Measurements from ENCODE around the gene CYP4F12.

Gene CYP4F12

GRCh38 chr19:15669440-15669839 is 3.4 kb upstream of the CYP4F12 start:
- Histone ChIP-seq H3K4me3 (ENCODE audit: low read depth in 1 of 2, low read length in 1 of 2) (no peak overlapping the region), H3K9me3 (no peaks in the 10 kb centered on the region), H3K36me3 (peaks cover 63% of the 10 kb centered on the region), H3K4me1 (ENCODE audit: control insufficient read depth in 1 of 2, insufficient read depth in 1 of 2, low read depth in 1 of 2, low read length in 1 of 2) (peaks cover 20 to 48% of the 10 kb centered on the region in 2 experiments), H3K27ac (peak overlapping the region; percentile 54), H3K27me3 (no peaks in the 10 kb centered on the region)
- no peak for TF ChIP-seq CTCF (IDR thresholded peaks at IDR 0.05)

- TF ChIP-seq CTCF (IDR thresholded peaks at IDR 0.05): no peak
- Histone ChIP-seq H3K27ac (peak overlapping the region; percentile 54), H3K36me3 (peaks cover 65% of the 10 kb centered on the region), H3K4me3 (ENCODE audit: low read depth in 1 of 2, low read length in 1 of 2) (no peak overlapping the region), H3K4me1 (ENCODE audit: control insufficient read depth in 1 of 2, insufficient read depth in 1 of 2, low read depth in 1 of 2, low read length in 1 of 2) (peaks cover 20 to 44% of the 10 kb centered on the region in 2 experiments), H3K27me3 (no peaks in the 10 kb centered on the region), H3K9me3 (no peaks in the 10 kb centered on the region)
Observed at GRCh38 chr19:15669891-15670290, 3.0 kb upstream of the CYP4F12 start.

- no peak overlapping the region for H3K4me3 ChIP-seq (ENCODE audit: low read depth in 1 of 2, low read length in 1 of 2)
Observed at GRCh38 chr19:15671237-15671821, 1.6 kb upstream of the CYP4F12 start.

GRCh38 chr19:15671891-15672579 is 852 bp upstream of the CYP4F12 start:
- TF ChIP-seq CTCF (IDR thresholded peaks at IDR 0.05): no peak
- Histone ChIP-seq H3K27me3 (no peaks in the 10 kb centered on the region), H3K36me3 (peaks cover 64% of the 10 kb centered on the region), H3K9me3 (no peaks in the 10 kb centered on the region), H3K4me3 (ENCODE audit: low read depth in 1 of 2, low read length in 1 of 2) (no peak overlapping the region), H3K27ac (peak overlapping the region; percentile 29), H3K4me1 (ENCODE audit: control insufficient read depth in 1 of 2, insufficient read depth in 1 of 2, low read depth in 1 of 2, low read length in 1 of 2) (peaks cover 13 to 23% of the 10 kb centered on the region in 2 experiments)

More at GRCh38 chr19:15671237-15671821, 1.6 kb upstream of the CYP4F12 start:
- peaks cover 20 to 30% of the 10 kb centered on the region in 2 experiments for H3K4me1 ChIP-seq (ENCODE audit: control insufficient read depth in 1 of 2, insufficient read depth in 1 of 2, low read depth in 1 of 2, low read length in 1 of 2)
- TF ChIP-seq CTCF (IDR thresholded peaks at IDR 0.05): no peak
- H3K27me3 ChIP-seq: no peaks in the 10 kb centered on the region
- no peak overlapping the region for H3K27ac ChIP-seq
- peaks cover 64% of the 10 kb centered on the region for H3K36me3 ChIP-seq
- H3K9me3 ChIP-seq: no peaks in the 10 kb centered on the region

GRCh38 chr19:15673176-15673654 is 328 bp downstream of the CYP4F12 start:
- TF ChIP-seq CTCF (IDR thresholded peaks at IDR 0.05): no peak
- Histone ChIP-seq H3K9me3 (no peaks in the 10 kb centered on the region), H3K36me3 (peaks cover 69% of the 10 kb centered on the region), H3K27ac (no peak overlapping the region), H3K4me3 (ENCODE audit: low read depth in 1 of 2, low read length in 1 of 2) (no peak overlapping the region), H3K27me3 (no peaks in the 10 kb centered on the region), H3K4me1 (ENCODE audit: control insufficient read depth in 1 of 2, insufficient read depth in 1 of 2, low read depth in 1 of 2, low read length in 1 of 2) (peaks cover 12 to 20% of the 10 kb centered on the region in 2 experiments)

All from neutrophil (primary cell).